ENCODE measurements around the gene DTWD2. TPM values are rescaled to one million over a fixed set of nuclear protein-coding genes. Genes with fewer than 3 reads are reported as not detected.

DTWD2 gene
- polyA plus RNA-seq, 1 experiment, result 1.8 TPM

DNA sequence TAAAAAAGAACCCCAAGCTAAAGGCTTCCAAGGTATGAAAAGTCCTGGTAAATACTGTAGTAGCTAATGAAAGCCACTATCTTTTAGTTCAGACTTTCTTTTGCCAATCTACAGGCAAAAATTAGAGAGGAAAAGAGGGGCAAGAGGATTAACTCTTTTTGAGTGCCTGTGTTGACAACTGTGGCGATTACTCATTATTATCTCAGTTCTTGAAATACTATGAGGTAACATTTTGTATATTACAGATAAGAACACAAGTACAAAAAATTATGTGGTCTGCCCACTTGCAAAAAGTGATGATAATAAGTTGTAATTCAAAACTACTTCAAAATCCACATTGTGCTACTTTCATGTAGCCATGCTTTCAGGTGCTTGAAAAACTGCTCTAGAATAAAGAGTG lies 144.0 kb downstream of the DTWD2 start:
- DNase-seq (ENCODE audit: low read depth), result no peak
- TF ChIP-seq, protein P1, sequence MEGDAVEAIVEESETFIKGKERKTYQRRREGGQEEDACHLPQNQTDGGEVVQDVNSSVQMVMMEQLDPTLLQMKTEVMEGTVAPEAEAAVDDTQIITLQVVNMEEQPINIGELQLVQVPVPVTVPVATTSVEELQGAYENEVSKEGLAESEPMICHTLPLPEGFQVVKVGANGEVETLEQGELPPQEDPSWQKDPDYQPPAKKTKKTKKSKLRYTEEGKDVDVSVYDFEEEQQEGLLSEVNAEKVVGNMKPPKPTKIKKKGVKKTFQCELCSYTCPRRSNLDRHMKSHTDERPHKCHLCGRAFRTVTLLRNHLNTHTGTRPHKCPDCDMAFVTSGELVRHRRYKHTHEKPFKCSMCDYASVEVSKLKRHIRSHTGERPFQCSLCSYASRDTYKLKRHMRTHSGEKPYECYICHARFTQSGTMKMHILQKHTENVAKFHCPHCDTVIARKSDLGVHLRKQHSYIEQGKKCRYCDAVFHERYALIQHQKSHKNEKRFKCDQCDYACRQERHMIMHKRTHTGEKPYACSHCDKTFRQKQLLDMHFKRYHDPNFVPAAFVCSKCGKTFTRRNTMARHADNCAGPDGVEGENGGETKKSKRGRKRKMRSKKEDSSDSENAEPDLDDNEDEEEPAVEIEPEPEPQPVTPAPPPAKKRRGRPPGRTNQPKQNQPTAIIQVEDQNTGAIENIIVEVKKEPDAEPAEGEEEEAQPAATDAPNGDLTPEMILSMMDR (IDR thresholded peaks at IDR 0.05; ENCODE audit: insufficient read depth, low read depth, low read length), result no peak
- ChIA-PET CTCF (interaction anchor here (0.7 kb wide), 1 partner anchor 14 kb away, joined by 3 read pairs; no protein-coding TSS in a partner anchor), POLR2A (no interaction called here)
- no peaks in the 10 kb centered on the region for H3K36me3 ChIP-seq (ENCODE audit: control insufficient read depth, insufficient read depth, low read length)
- no peak overlapping the region for H3K4me3 ChIP-seq (ENCODE audit: low read depth, low read length)
- H3K27me3 ChIP-seq (ENCODE audit: control insufficient read depth, insufficient read depth, low read length), result no peaks in the 10 kb centered on the region

DNA sequence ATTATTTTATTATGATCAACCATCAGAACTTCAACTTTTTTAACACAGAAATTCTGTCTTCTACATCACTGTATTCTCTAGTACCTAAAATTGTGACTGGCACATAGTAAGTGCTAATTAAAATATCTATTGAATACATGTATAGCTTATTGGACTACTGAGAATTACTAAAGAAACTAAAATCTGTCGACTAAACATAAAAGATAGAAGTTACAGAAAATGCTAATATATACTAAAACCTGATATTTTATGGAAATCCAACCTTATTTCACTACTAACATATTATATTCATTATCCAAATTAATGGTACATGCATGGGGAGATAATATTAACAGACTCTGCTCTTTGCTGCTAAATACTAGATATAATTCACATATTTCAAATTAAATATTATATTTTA lies 153.6 kb downstream of the DTWD2 start:
- TF ChIP-seq, protein P1 (IDR thresholded peaks at IDR 0.05; ENCODE audit: insufficient read depth, low read depth, low read length), result no peak
- H3K4me3 ChIP-seq (ENCODE audit: low read depth, low read length), result no peak overlapping the region
- CTCF ChIA-PET, result no interaction called here
- H3K27me3 ChIP-seq (ENCODE audit: control insufficient read depth, insufficient read depth, low read length), result no peaks in the 10 kb centered on the region
- H3K36me3 ChIP-seq (ENCODE audit: control insufficient read depth, insufficient read depth, low read length), result no peaks in the 10 kb centered on the region
- DNase-seq (ENCODE audit: low read depth), result no peak
- POLR2A ChIA-PET, result no interaction called here

DNA sequence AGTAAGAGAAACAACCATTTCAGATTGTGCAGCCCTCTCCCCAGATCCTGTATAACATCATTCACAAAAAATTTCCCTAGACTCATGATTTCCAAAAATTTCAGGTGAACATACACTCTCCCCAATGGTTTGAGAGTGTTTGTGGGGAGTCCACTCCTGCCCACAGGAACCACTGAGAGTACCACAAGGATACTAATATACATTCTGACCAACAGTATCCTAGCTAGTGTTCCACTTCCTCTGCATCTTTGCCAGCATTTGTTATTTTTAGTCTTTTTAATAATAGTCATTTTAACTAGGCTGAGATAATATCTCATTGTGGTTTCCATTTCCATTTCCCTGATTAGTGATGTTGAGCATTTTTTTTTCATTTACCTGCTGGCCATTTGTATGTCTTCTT lies 155.4 kb downstream of the DTWD2 start:
- DNase-seq (ENCODE audit: low read depth), result no peak
- ChIA-PET CTCF (no interaction called here), POLR2A (no interaction called here)

DNA sequence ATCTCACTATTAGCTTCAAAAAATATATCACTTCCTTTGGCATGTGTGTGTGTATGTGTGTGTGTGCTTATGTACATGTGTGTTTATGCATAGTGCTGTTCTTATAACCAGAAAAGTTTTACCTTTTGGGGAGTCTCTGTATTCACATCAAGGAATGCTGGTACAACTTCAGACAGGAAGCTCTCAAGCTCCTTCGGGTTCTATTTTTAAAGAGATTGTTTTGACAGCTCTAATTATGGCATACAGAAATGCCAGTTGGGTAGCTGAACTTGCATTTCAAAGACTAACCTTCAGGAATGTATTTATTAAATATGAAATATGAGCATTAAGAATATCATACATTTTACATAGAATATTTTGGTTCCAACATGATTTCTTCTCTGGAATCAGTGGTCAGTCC lies 163.1 kb downstream of the DTWD2 start:
- no peak for DNase-seq (ENCODE audit: low read depth)
- no peak overlapping the region for H3K4me3 ChIP-seq (ENCODE audit: low read depth, low read length)
- H3K36me3 ChIP-seq (ENCODE audit: control insufficient read depth, insufficient read depth, low read length), result no peaks in the 10 kb centered on the region
- TF ChIP-seq, protein P1 (IDR thresholded peaks at IDR 0.05; ENCODE audit: insufficient read depth, low read depth, low read length), result no peak
- ChIA-PET CTCF (no interaction called here), POLR2A (no interaction called here)
- no peaks in the 10 kb centered on the region for H3K27me3 ChIP-seq (ENCODE audit: control insufficient read depth, insufficient read depth, low read length)

More for the DNA sequence above, 155.4 kb downstream of the DTWD2 start:
- Histone ChIP-seq H3K36me3 (ENCODE audit: control insufficient read depth, insufficient read depth, low read length) (no peaks in the 10 kb centered on the region), H3K4me3 (ENCODE audit: low read depth, low read length) (no peak overlapping the region), H3K27me3 (ENCODE audit: control insufficient read depth, insufficient read depth, low read length) (no peaks in the 10 kb centered on the region)
- TF ChIP-seq, protein P1 (IDR thresholded peaks at IDR 0.05; ENCODE audit: insufficient read depth, low read depth, low read length), result no peak

DNA sequence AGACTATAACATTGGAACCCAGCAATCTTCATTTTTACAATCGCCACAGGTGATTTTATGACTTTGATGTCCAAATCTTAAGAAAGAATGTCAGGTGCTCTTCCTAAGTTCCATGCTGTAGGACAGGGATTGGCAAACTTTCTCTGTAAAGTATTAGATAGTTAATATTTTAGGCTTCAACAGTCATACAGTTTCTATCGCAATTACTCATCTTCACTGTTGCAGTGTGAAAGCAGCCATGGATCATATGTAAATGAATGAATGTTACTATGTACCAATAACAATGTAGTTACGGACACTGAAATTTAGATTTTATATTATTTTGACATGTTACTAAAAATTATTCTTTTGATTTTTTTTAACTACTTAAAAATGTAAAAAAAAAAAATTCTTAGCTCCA lies 169.7 kb downstream of the DTWD2 start:
- Histone ChIP-seq H3K4me3 (ENCODE audit: low read depth, low read length) (no peak overlapping the region), H3K36me3 (ENCODE audit: control insufficient read depth, insufficient read depth, low read length) (no peaks in the 10 kb centered on the region), H3K27me3 (ENCODE audit: control insufficient read depth, insufficient read depth, low read length) (no peaks in the 10 kb centered on the region)
- POLR2A ChIA-PET, result no interaction called here
- no peak for DNase-seq (ENCODE audit: low read depth)
- TF ChIP-seq, protein P1 (IDR thresholded peaks at IDR 0.05; ENCODE audit: insufficient read depth, low read depth, low read length), result no peak
- CTCF ChIA-PET, result interaction anchor here (1.2 kb wide), 1 partner anchor 26 kb away, joined by 3 read pairs; no protein-coding TSS in a partner anchor
